PC-9 (cell line): Measurements from ENCODE around the gene MINDY4. TPM values are rescaled to one million over a fixed set of nuclear protein-coding genes. Genes with fewer than 3 reads are reported as not detected.

ENCODE experiments used
- BruUV-seq: library from RNA; stranded (reverse); fragments of 400-500 nt; replicated peaks from 2 replicates; lab custom pipeline; 2021; lab: Mats Ljungman, UMichigan
- CTCF ChIA-PET: fragments of 300-600 bp; sonication (Branson Sonifier 250); formaldehyde crosslinking; loops from one replicate; lab custom pipeline; 2022; ENCODE audit warnings: antibody characterized with exemption; lab: Charles Lee
- POLR2A ChIA-PET: fragments of 300-600 bp; sonication (Branson Sonifier 250); formaldehyde crosslinking; loops from one replicate; lab custom pipeline; 2022; ENCODE audit warnings: antibody characterized with exemption; ENCODE audit not compliant: unreplicated experiment; lab: Charles Lee
- DNase-seq, 2 experiments: peaks; one replicate each; pipeline versions ENCODE4 v3.0.0 to v3.0.0-alpha.2; 2015 to 2022; ENCODE audit warnings: mixed read lengths in 1 of 2
- H2AFZ ChIP-seq: fragments of 200-600 bp; sonication (generic); 2 replicates; pipeline ENCODE4 v1.8.1; 2017; ENCODE audit warnings: antibody characterized with exemption
- H3F3A ChIP-seq: fragments of 200-600 bp; sonication (generic); 2 replicates; pipeline ENCODE4 v1.8.1; 2017; ENCODE audit warnings: antibody characterized with exemption, mild to moderate bottlenecking, low read depth; ENCODE audit not compliant: insufficient read depth
- H3K27ac ChIP-seq: fragments of 200-600 bp; sonication (generic); 2 replicates; pipeline ENCODE4 v1.6.1; 2016; ENCODE audit warnings: mixed run types
- H3K27me3 ChIP-seq: fragments of 200-600 bp; sonication (generic); 2 replicates; pipeline ENCODE4 v1.6.1; 2016; ENCODE audit warnings: low read depth, mixed run types; ENCODE audit not compliant: insufficient read depth
- H3K36me3 ChIP-seq: fragments of 200-600 bp; sonication (generic); 2 replicates; pipeline ENCODE4 v1.6.1; 2016; ENCODE audit warnings: low read depth, mixed run types
- H3K4me1 ChIP-seq: fragments of 200-600 bp; sonication (generic); replicated peaks from 2 replicates; pipeline ENCODE4 v1.6.1; 2016; ENCODE audit warnings: mixed run types; ENCODE audit not compliant: insufficient read depth
- H3K4me2 ChIP-seq: fragments of 200-600 bp; sonication (generic); 2 replicates; pipeline ENCODE4 v1.6.1; 2017; ENCODE audit warnings: mixed run types
- H3K4me3 ChIP-seq: fragments of 200-600 bp; sonication (generic); 2 replicates; pipeline ENCODE4 v1.6.1; 2016; ENCODE audit warnings: mixed run types
- H3K79me2 ChIP-seq: fragments of 200-600 bp; sonication (generic); 2 replicates; pipeline ENCODE4 v1.6.1; 2017; ENCODE audit warnings: low read depth, mixed run types
- H3K9me2 ChIP-seq: fragments of 200-600 bp; sonication (generic); 2 replicates; pipeline ENCODE4 v1.8.1; 2017; ENCODE audit warnings: mild to moderate bottlenecking; ENCODE audit not compliant: insufficient read depth
- H3K9me3 ChIP-seq: fragments of 200-600 bp; sonication (generic); 2 replicates; pipeline ENCODE4 v1.8.1; 2016; ENCODE audit warnings: low read depth; ENCODE audit not compliant: insufficient read depth
- H4K20me1 ChIP-seq: fragments of 200-600 bp; sonication (generic); 2 replicates; pipeline ENCODE4 v1.8.1; 2017; ENCODE audit not compliant: insufficient read depth
- EZH2 ChIP-seq: fragments of 200-600 bp; sonication (generic); IDR thresholded peaks from 2 replicates; pipeline ENCODE4 v1.8.0; 2017; ENCODE audit warnings: antibody characterized with exemption, low read depth
- intact Hi-C: fragments of 100-400 bp; cut with micrococcal nuclease; formaldehyde crosslinking; loops from one replicate; pipeline ENCODE4 v1.10.0; 2022; ENCODE audit not compliant: unreplicated experiment
- total RNA-seq: library from RNA; stranded (reverse); gene quantifications from 2 replicates; pipeline ENCODE4 v1.2.3, GENCODE V29; 2021
- TF ChIP-seq, protein P1 (sequence below): fragments of 200-600 bp; sonication (generic); conservative IDR thresholded peaks from 2 replicates; pipeline ENCODE4 v1.6.1; 2017; ENCODE audit warnings: mixed run types, antibody characterized with exemption, mild to moderate bottlenecking, moderate library complexity

The MINDY4 gene
- total RNA-seq, 1 experiment from 2014 or later = 14.8 TPM

DNA sequence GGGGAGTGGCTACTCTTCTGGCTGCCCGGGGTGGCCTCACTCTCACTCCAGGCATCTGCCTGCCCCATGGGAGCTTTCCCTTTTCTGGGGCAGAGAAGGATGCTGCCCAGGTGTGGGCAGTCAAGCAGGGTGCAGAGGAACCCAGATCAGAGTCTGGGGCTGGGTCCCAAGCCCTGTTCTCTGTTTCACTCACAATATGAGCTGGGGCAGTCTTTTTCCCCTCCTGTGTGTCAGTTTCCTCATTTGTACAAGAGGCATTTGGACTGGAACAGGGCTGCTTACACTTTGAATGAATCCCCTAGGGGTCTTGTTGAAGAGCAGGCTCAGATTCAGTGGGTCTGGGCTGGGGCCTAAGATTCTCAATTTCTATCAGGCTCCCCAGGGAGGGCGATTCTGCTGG lies 102.0 kb downstream of the MINDY4 start:
- H3K9me2 ChIP-seq = no peaks in the 10 kb centered on the region
- TF ChIP-seq, protein P1, sequence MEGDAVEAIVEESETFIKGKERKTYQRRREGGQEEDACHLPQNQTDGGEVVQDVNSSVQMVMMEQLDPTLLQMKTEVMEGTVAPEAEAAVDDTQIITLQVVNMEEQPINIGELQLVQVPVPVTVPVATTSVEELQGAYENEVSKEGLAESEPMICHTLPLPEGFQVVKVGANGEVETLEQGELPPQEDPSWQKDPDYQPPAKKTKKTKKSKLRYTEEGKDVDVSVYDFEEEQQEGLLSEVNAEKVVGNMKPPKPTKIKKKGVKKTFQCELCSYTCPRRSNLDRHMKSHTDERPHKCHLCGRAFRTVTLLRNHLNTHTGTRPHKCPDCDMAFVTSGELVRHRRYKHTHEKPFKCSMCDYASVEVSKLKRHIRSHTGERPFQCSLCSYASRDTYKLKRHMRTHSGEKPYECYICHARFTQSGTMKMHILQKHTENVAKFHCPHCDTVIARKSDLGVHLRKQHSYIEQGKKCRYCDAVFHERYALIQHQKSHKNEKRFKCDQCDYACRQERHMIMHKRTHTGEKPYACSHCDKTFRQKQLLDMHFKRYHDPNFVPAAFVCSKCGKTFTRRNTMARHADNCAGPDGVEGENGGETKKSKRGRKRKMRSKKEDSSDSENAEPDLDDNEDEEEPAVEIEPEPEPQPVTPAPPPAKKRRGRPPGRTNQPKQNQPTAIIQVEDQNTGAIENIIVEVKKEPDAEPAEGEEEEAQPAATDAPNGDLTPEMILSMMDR = no peak
- TF ChIP-seq EZH2 = no peak
- no peaks in the 10 kb centered on the region for H4K20me1 ChIP-seq
- H3K9me3 ChIP-seq = no peaks in the 10 kb centered on the region
- H3K36me3 ChIP-seq = no peaks in the 10 kb centered on the region
- H3F3A ChIP-seq = no peaks in the 10 kb centered on the region
- ChIA-PET CTCF (no interaction called here), POLR2A (no interaction called here)
- H3K27me3 ChIP-seq = no peaks in the 10 kb centered on the region
- H3K27ac ChIP-seq = no peak overlapping the region
- no peak for DNase-seq
- no TSS peak for BruUV-seq
- no peak overlapping the region for H3K4me2 ChIP-seq
- intact Hi-C loops = no loop called here
- no peak overlapping the region for H3K4me3 ChIP-seq
- no peaks in the 10 kb centered on the region for H3K4me1 ChIP-seq
- no peak overlapping the region for H2AFZ ChIP-seq
- no peaks in the 10 kb centered on the region for H3K79me2 ChIP-seq

- H3K4me2 ChIP-seq = no peak overlapping the region
- no peaks in the 10 kb centered on the region for H3K9me3 ChIP-seq
- no peaks in the 10 kb centered on the region for H3K27me3 ChIP-seq
- no peak for TF ChIP-seq EZH2
- TF ChIP-seq, protein P1 = no peak
- no peak for DNase-seq
- no peaks in the 10 kb centered on the region for H3K36me3 ChIP-seq
- H3K4me3 ChIP-seq = no peak overlapping the region
- POLR2A ChIA-PET = no interaction called here
- H3K9me2 ChIP-seq = no peaks in the 10 kb centered on the region
- no peaks in the 10 kb centered on the region for H3K4me1 ChIP-seq
- H4K20me1 ChIP-seq = no peaks in the 10 kb centered on the region
- H3K79me2 ChIP-seq = no peaks in the 10 kb centered on the region
- intact Hi-C loops = no loop called here
- H2AFZ ChIP-seq = no peak overlapping the region
- H3F3A ChIP-seq = no peaks in the 10 kb centered on the region
- H3K27ac ChIP-seq = no peak overlapping the region
- no TSS peak for BruUV-seq
- CTCF ChIA-PET = no interaction called here
These were observed 102.4 kb downstream of the MINDY4 start for GRCh38 chr7:30873656-30874055.

GRCh38 chr7:30874656-30875302 lies 103.6 kb downstream of the MINDY4 start:
- H3K4me1 ChIP-seq = no peaks in the 10 kb centered on the region
- intact Hi-C loops = no loop called here
- ChIA-PET CTCF (no interaction called here), POLR2A (no interaction called here)
- no peaks in the 10 kb centered on the region for H3K36me3 ChIP-seq
- H4K20me1 ChIP-seq = no peaks in the 10 kb centered on the region
- H3K9me2 ChIP-seq = no peaks in the 10 kb centered on the region
- no peaks in the 10 kb centered on the region; the same call in 1 of the 2 replicates for H3F3A ChIP-seq
- no peak for DNase-seq
- no peak overlapping the region for H3K4me2 ChIP-seq
- no peak overlapping the region for H3K4me3 ChIP-seq
- BruUV-seq = no TSS peak
- H3K9me3 ChIP-seq = no peaks in the 10 kb centered on the region
- no peak overlapping the region for H3K27ac ChIP-seq
- TF ChIP-seq, protein P1 = no peak
- no peak for TF ChIP-seq EZH2
- no peaks in the 10 kb centered on the region for H3K79me2 ChIP-seq
- no peak overlapping the region for H2AFZ ChIP-seq
- H3K27me3 ChIP-seq = no peaks in the 10 kb centered on the region
